ENCODE data around the gene TNRC6B.
"Not testable (repeated sequence)": the region's sequence is repeated elsewhere in the genome, so short reads cannot be mapped to it uniquely, and the experiment has no call there.

TNRC6B gene

GRCh38 chr22:40181323-40181722 lies 3.6 kb downstream of the TNRC6B start:
- DNase-seq (ENCODE audit: low read depth in 2 of 2), result no peak

- DNase-seq (ENCODE audit: low read depth in 2 of 2), result no peak
Observed at GRCh38 chr22:40182231-40182835, 4.6 kb downstream of the TNRC6B start.

GRCh38 chr22:40183029-40183581 lies 5.4 kb downstream of the TNRC6B start:
- no peak for DNase-seq (ENCODE audit: low read depth in 2 of 2)

GRCh38 chr22:40183603-40184002 lies 5.9 kb downstream of the TNRC6B start:
- not testable (repeated sequence) for DNase-seq (ENCODE audit: low read depth in 2 of 2)

- no peak for DNase-seq (ENCODE audit: low read depth in 2 of 2)
Observed at GRCh38 chr22:40187389-40187788, 9.7 kb downstream of the TNRC6B start.

GRCh38 chr22:40189997-40190396 lies 12.3 kb downstream of the TNRC6B start:
- no peak for DNase-seq (ENCODE audit: low read depth in 2 of 2)

GRCh38 chr22:40190501-40190900 lies 12.8 kb downstream of the TNRC6B start:
- DNase-seq (ENCODE audit: low read depth in 2 of 2), result no peak

- DNase-seq (ENCODE audit: low read depth in 2 of 2), result no peak
Observed at GRCh38 chr22:40193429-40194421, 16.0 kb downstream of the TNRC6B start.

GRCh38 chr22:40194656-40195055 lies 16.9 kb downstream of the TNRC6B start:
- no peak for DNase-seq (ENCODE audit: low read depth in 2 of 2)

GRCh38 chr22:40196628-40197360 lies 19.1 kb downstream of the TNRC6B start:
- peak; percentile 30 to 36 for DNase-seq (ENCODE audit: low read depth in 2 of 2)

- not testable (repeated sequence) for DNase-seq (ENCODE audit: low read depth in 2 of 2)
Observed at GRCh38 chr22:40197421-40197820, 19.7 kb downstream of the TNRC6B start.

GRCh38 chr22:40198733-40199132 lies 21.0 kb downstream of the TNRC6B start:
- DNase-seq (ENCODE audit: low read depth in 2 of 2), result no peak

GRCh38 chr22:40199223-40199622 lies 21.5 kb downstream of the TNRC6B start:
- no peak for DNase-seq (ENCODE audit: low read depth in 2 of 2)

- no peak for DNase-seq (ENCODE audit: low read depth in 2 of 2)
Observed at GRCh38 chr22:40199852-40200251, 22.1 kb downstream of the TNRC6B start.

- no peak for DNase-seq (ENCODE audit: low read depth in 2 of 2)
Observed at GRCh38 chr22:40200795-40201530, 23.2 kb downstream of the TNRC6B start.

- no peak for DNase-seq (ENCODE audit: low read depth in 2 of 2)
Observed at GRCh38 chr22:40202225-40202944, 24.7 kb downstream of the TNRC6B start.

- no peak for DNase-seq (ENCODE audit: low read depth in 2 of 2)
Observed at GRCh38 chr22:40203572-40203971, 25.8 kb downstream of the TNRC6B start.

GRCh38 chr22:40204321-40205116 lies 26.8 kb downstream of the TNRC6B start:
- no peak for DNase-seq (ENCODE audit: low read depth in 2 of 2)

GRCh38 chr22:40206561-40206960 lies 28.8 kb downstream of the TNRC6B start:
- DNase-seq (ENCODE audit: low read depth in 2 of 2), result no peak

GRCh38 chr22:40210818-40211217 lies 33.1 kb downstream of the TNRC6B start:
- no peak for DNase-seq (ENCODE audit: low read depth in 2 of 2)

All from stimulated activated CD4-positive, alpha-beta T cell treated with anti-CD3 and anti-CD28 coated beads, Interleukin-12 subunit alpha, Interleukin-12 subunit beta, amount 100 ng/mL, for 24 hours (primary cell).